Endothelial cell of umbilical vein (primary cell): Measurements from ENCODE around the gene MRPL58. TPM values are rescaled to one million over a fixed set of nuclear protein-coding genes. Genes with fewer than 3 reads are reported as not detected.

Experiments
- BruUV-seq: library from RNA; stranded (reverse); fragments of 400-500 nt; replicated peaks from 2 replicates; lab custom pipeline; 2021; lab: Mats Ljungman, UMichigan
- CTCF ChIA-PET: fragments of 300-600, 350-600 bp; sonication (Branson Sonifier 250); formaldehyde crosslinking; loops from one replicate; lab custom pipeline; 2021; ENCODE audit warnings: antibody characterized with exemption, inconsistent platforms; lab: Charles Lee
- POLR2A ChIA-PET: fragments of 300-600, 350-600 bp; sonication (Branson Sonifier 250); formaldehyde crosslinking; loops from one replicate; lab custom pipeline; 2021; ENCODE audit warnings: antibody characterized with exemption, inconsistent platforms; lab: Charles Lee
- DNase-seq: peaks from one replicate; pipeline ENCODE4 v3.0.0-alpha.2; 2011; ENCODE audit warnings: low read depth, low spot score
- FAIRE-seq: peaks from 2 replicates; lab custom pipeline; 2011; peaks lifted over from hg19 to GRCh38; lab: Jason Lieb, UNC
- H2AFZ ChIP-seq: 2 replicates; pipeline ENCODE4 v1.6.0; 2012; ENCODE audit warnings: low read depth, low read length, control low read depth, inconsistent platforms
- H3K27ac ChIP-seq: 2 replicates; pipeline ENCODE4 v1.5.1; 2011; ENCODE audit warnings: low read depth, mild to moderate bottlenecking, control low read depth, low read length, moderate library complexity; ENCODE audit not compliant: insufficient read depth
- H3K27me3 ChIP-seq, 2 experiments: 2 replicates each; pipeline versions ENCODE4 v1.6.0 to v1.6.1; 2011; ENCODE audit warnings: low read length in 2 of 2, mixed read lengths in 1 of 2; ENCODE audit not compliant: control insufficient read depth in 2 of 2, insufficient read depth in 2 of 2
- H3K36me3 ChIP-seq, 2 experiments: 2 replicates in 1 of 2; 3 replicates in 1 of 2; pipeline ENCODE4 v1.5.1; 2011; ENCODE audit warnings: low read length in 2 of 2, mild to moderate bottlenecking in 1 of 2, moderate library complexity in 1 of 2; ENCODE audit not compliant: control insufficient read depth in 2 of 2, insufficient read depth in 2 of 2; ENCODE audit errors: extremely low read depth in 1 of 2
- H3K4me1 ChIP-seq: 3 replicates; pipeline ENCODE4 v1.5.1; 2011; ENCODE audit warnings: mild to moderate bottlenecking, low read length; ENCODE audit not compliant: control insufficient read depth, insufficient read depth; ENCODE audit errors: extremely low read depth
- H3K4me2 ChIP-seq: 2 replicates; pipeline ENCODE4 v1.6.1; 2011; ENCODE audit warnings: low read length, control low read depth, mixed read lengths; ENCODE audit not compliant: insufficient read depth
- H3K4me3 ChIP-seq, 3 experiments: fragments of 200-600 bp in 1 of 3; sonication (generic), shearing (Covaris generic) in 1 of 3; replicated peaks in 1 of 3; 2 replicates each; pipeline ENCODE4 v1.5.1; 2011 to 2016; ENCODE audit warnings: control low read depth in 3 of 3, low read length in 3 of 3, mild to moderate bottlenecking in 2 of 3, inconsistent platforms in 1 of 3, low read depth in 1 of 3, moderate library complexity in 1 of 3; ENCODE audit not compliant: insufficient read depth in 1 of 3
- H3K79me2 ChIP-seq: 2 replicates; pipeline ENCODE4 v1.6.0; 2012; ENCODE audit warnings: low read length, inconsistent platforms; ENCODE audit not compliant: control insufficient read depth, insufficient read depth
- H3K9ac ChIP-seq: replicated peaks from 2 replicates; pipeline ENCODE3; 2011; ENCODE audit warnings: low read length, control low read depth; ENCODE audit not compliant: insufficient read depth; ENCODE audit errors: extremely low read depth
- H3K9me1 ChIP-seq: replicated peaks from 3 replicates; pipeline ENCODE4 v1.6.0; 2011; ENCODE audit warnings: mild to moderate bottlenecking, low read length; ENCODE audit not compliant: control insufficient read depth, insufficient read depth; ENCODE audit errors: extremely low read depth
- H3K9me3 ChIP-seq: replicated peaks from 2 replicates; pipeline ENCODE4 v1.5.1; 2012; ENCODE audit warnings: low read length, inconsistent platforms; ENCODE audit not compliant: control insufficient read depth, insufficient read depth
- H4K20me1 ChIP-seq: replicated peaks from 2 replicates; pipeline ENCODE3; 2011; ENCODE audit warnings: mild to moderate bottlenecking, low read length; ENCODE audit not compliant: control insufficient read depth, insufficient read depth; ENCODE audit errors: extremely low read depth
- EZH2 ChIP-seq: IDR thresholded peaks from 2 replicates; pipeline ENCODE4 v1.6.1; 2012; ENCODE audit warnings: borderline replicate concordance, low read depth, mild to moderate bottlenecking, moderate library complexity, low read length, inconsistent platforms; ENCODE audit not compliant: severe bottlenecking
- FOS ChIP-seq: IDR thresholded peaks from 2 replicates; pipeline ENCODE4 v1.6.1; 2011; ENCODE audit warnings: mild to moderate bottlenecking, low read length, moderate library complexity, borderline replicate concordance; ENCODE audit not compliant: insufficient read depth
- GATA2 ChIP-seq: IDR thresholded peaks from 2 replicates; pipeline ENCODE4 v1.7.0; 2011; ENCODE audit warnings: low read depth, mild to moderate bottlenecking, moderate library complexity, mixed read lengths, low read length; ENCODE audit not compliant: insufficient read length, insufficient read depth
- JUN ChIP-seq: IDR thresholded peaks from 2 replicates; pipeline ENCODE4 v1.6.1; 2011; ENCODE audit warnings: borderline replicate concordance, low read depth; ENCODE audit not compliant: insufficient read length, insufficient read depth
- MYC ChIP-seq: IDR thresholded peaks from one replicate; pipeline ENCODE4 v1.6.1; 2011; ENCODE audit warnings: mild to moderate bottlenecking, low read depth, low read length
- POLR2A ChIP-seq: IDR thresholded peaks from 2 replicates; pipeline ENCODE4 v1.6.1; 2012; ENCODE audit warnings: low read depth, mild to moderate bottlenecking, control low read depth, low read length
- POLR2AphosphoS5 ChIP-seq: IDR thresholded peaks from 2 replicates; pipeline ENCODE4 v1.6.1; 2012; ENCODE audit warnings: low read depth, mild to moderate bottlenecking, control low read depth, low read length, moderate library complexity; ENCODE audit not compliant: insufficient read depth
- dilution Hi-C: fragments of 300-500 bp; cut with MboI; formaldehyde crosslinking; loops from one replicate; pipeline ENCODE4 v1.15.0; 2019; ENCODE audit warnings: low sequenced_read_pairs; ENCODE audit not compliant: extremely low pct_ligation_motif_present
- intact Hi-C: fragments of 100-400 bp; cut with micrococcal nuclease; formaldehyde crosslinking; loops from one replicate; pipeline ENCODE4 v1.10.0; 2022
- polyA plus RNA-seq, 4 experiments: library from polyadenylated mRNA; depleted of rRNA in 3 of 4; stranded (reverse) in 3 of 4; unstranded in 1 of 4; fragments of >200 nt; gene quantifications; 2 replicates each; pipeline versions ENCODE4 v1.2.1 to v1.2.3, GENCODE V29; 2011 to 2012; ENCODE audit warnings: missing spikeins in 1 of 4
- total RNA-seq: library from RNA; stranded (reverse); gene quantifications from 2 replicates; pipeline ENCODE4 v1.2.3, GENCODE V29; 2021
- TF ChIP-seq, protein P1 (sequence below), 2 donors: IDR thresholded peaks; 1 replicate in 1 of 2; 2 replicates in 1 of 2; pipeline ENCODE4 v1.5.1; 2011; ENCODE audit warnings: low read length in 2 of 2, mild to moderate bottlenecking in 2 of 2, moderate library complexity in 2 of 2, control low read depth in 1 of 2, inconsistent platforms in 1 of 2, low read depth in 1 of 2; ENCODE audit not compliant: insufficient read depth in 1 of 2; ENCODE audit errors: extremely low read depth in 1 of 2
- TF ChIP-seq, protein P2 (sequence below): IDR thresholded peaks from 2 replicates; pipeline ENCODE4 v1.6.1; 2011; ENCODE audit not compliant: insufficient read depth, insufficient read length

The MRPL58 gene
- total and polyA plus RNA-seq, 2 donors (not counting 3 experiments of a cell fraction or from before 2014, with no cell fraction given) = 38.0 to 43.7 TPM

DNA sequence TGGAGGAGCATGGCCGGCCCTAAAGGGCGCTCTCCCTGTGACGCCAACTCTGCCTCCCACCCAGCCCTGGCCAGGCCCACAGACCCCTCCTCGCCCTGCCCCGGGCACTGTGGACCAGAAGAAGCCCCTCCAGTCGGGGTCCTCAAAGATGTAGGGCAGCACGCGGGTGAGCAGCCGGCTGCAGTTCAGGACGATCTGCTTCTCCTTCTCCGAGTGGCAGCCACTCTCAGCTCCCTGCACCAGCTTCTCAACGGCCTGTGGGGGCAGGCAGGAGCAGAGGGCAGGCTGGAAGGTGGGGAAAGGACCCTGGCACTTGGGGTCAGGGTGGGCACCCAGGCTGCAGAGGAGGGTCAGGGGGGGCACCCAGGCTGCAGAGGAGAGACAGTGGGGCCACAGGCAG, 48.8 kb upstream of the MRPL58 start:
- H3K79me2 ChIP-seq = no peaks in the 10 kb centered on the region
- no peak overlapping the region for H3K27ac ChIP-seq
- no TSS peak for BruUV-seq
- dilution Hi-C loops (no loop called here), intact Hi-C loops (no loop called here)
- DNase-seq (no peak), FAIRE-seq (no peak)
- no peaks in the 10 kb centered on the region for H3K9me3 ChIP-seq
- no peaks in the 10 kb centered on the region for H3K27me3 ChIP-seq
- H3K9ac ChIP-seq = no peak overlapping the region
- H3K9me1 ChIP-seq = no peaks in the 10 kb centered on the region
- no peaks in the 10 kb centered on the region for H4K20me1 ChIP-seq
- H3K4me3 ChIP-seq = no peak overlapping the region
- POLR2A ChIA-PET = no interaction called here
- CTCF ChIA-PET = interaction anchor here (0.6 to 4.8 kb wide), 11 partner anchors 8 to 238 kb away, joined by 3 to 134 read pairs (median 3); partner anchors contain the start of genes CDR2L, HID1, MRPL58 and OTOP2
- TF ChIP-seq, protein P1, sequence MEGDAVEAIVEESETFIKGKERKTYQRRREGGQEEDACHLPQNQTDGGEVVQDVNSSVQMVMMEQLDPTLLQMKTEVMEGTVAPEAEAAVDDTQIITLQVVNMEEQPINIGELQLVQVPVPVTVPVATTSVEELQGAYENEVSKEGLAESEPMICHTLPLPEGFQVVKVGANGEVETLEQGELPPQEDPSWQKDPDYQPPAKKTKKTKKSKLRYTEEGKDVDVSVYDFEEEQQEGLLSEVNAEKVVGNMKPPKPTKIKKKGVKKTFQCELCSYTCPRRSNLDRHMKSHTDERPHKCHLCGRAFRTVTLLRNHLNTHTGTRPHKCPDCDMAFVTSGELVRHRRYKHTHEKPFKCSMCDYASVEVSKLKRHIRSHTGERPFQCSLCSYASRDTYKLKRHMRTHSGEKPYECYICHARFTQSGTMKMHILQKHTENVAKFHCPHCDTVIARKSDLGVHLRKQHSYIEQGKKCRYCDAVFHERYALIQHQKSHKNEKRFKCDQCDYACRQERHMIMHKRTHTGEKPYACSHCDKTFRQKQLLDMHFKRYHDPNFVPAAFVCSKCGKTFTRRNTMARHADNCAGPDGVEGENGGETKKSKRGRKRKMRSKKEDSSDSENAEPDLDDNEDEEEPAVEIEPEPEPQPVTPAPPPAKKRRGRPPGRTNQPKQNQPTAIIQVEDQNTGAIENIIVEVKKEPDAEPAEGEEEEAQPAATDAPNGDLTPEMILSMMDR (IDR thresholded peaks at IDR 0.05; ENCODE audit: extremely low read depth in 1 of 2, insufficient read depth in 1 of 2, low read depth in 1 of 2, low read length in 2 of 2) = no peak
- TF ChIP-seq JUN = no peak
- TF ChIP-seq EZH2 = no peak
- TF ChIP-seq MYC = no peak
- TF ChIP-seq POLR2A = no peak
- no peak for TF ChIP-seq POLR2AphosphoS5
- no peak for TF ChIP-seq FOS
- TF ChIP-seq, protein P2, sequence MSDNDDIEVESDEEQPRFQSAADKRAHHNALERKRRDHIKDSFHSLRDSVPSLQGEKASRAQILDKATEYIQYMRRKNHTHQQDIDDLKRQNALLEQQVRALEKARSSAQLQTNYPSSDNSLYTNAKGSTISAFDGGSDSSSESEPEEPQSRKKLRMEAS = no peak
- no peak for TF ChIP-seq GATA2
- H2AFZ ChIP-seq = no peak overlapping the region
- H3K4me1 ChIP-seq = no peaks in the 10 kb centered on the region
- H3K36me3 ChIP-seq = no peaks in the 10 kb centered on the region
- no peak overlapping the region for H3K4me2 ChIP-seq
